GM18861 (cell line): ENCODE data around the gene MTMR4.
"Not testable (repeated sequence)": the region's sequence is repeated elsewhere in the genome, so short reads cannot be mapped to it uniquely, and the experiment has no call there.

Experiments used
- ATAC-seq: cut with Tn5 transposase; IDR thresholded peaks from one replicate; pipeline ENCODE4 v1.9.1; 2021; ENCODE audit not compliant: unreplicated experiment

MTMR4 gene

GRCh38 chr17:58513965-58514769 is at the start of gene MTMR4:
MTMR4 (minus strand) TSS chr17:58514638; CDS start chr17:58514407, 231 bp downstream.
- ATAC-seq: no peak

- no peak for ATAC-seq
Observed at GRCh38 chr17:58560511-58560910, 46.1 kb upstream of the MTMR4 start.

GRCh38 chr17:58557981-58558380 is 43.5 kb upstream of the MTMR4 start:
- no peak for ATAC-seq

GRCh38 chr17:58556833-58557250 is 42.4 kb upstream of the MTMR4 start:
- no peak for ATAC-seq

- not testable (repeated sequence) for ATAC-seq
Observed at GRCh38 chr17:58555109-58555508, 40.7 kb upstream of the MTMR4 start.

- ATAC-seq: no peak
Observed at GRCh38 chr17:58541249-58541648, 26.8 kb upstream of the MTMR4 start.

- ATAC-seq: no peak
Observed at GRCh38 chr17:58539698-58540097, 25.3 kb upstream of the MTMR4 start.

GRCh38 chr17:58538811-58539409 is 24.5 kb upstream of the MTMR4 start:
- ATAC-seq: no peak

GRCh38 chr17:58537266-58537665 is 22.8 kb upstream of the MTMR4 start:
- ATAC-seq: no peak

GRCh38 chr17:58536542-58536941 is 22.1 kb upstream of the MTMR4 start:
- ATAC-seq: no peak

GRCh38 chr17:58535431-58535830 is 21.0 kb upstream of the MTMR4 start:
- ATAC-seq: no peak

GRCh38 chr17:58534901-58535421 is 20.5 kb upstream of the MTMR4 start:
- no peak for ATAC-seq

GRCh38 chr17:58534331-58534730 is 19.9 kb upstream of the MTMR4 start:
- no peak for ATAC-seq

- ATAC-seq: no peak
Observed at GRCh38 chr17:58533616-58534188, 19.3 kb upstream of the MTMR4 start.

GRCh38 chr17:58532555-58532951 is 18.1 kb upstream of the MTMR4 start:
- no peak for ATAC-seq

GRCh38 chr17:58531661-58532554 is 17.5 kb upstream of the MTMR4 start:
- ATAC-seq: no peak

- no peak for ATAC-seq
Observed at GRCh38 chr17:58531122-58531521, 16.7 kb upstream of the MTMR4 start.

- no peak for ATAC-seq
Observed at GRCh38 chr17:58530655-58531054, 16.2 kb upstream of the MTMR4 start.

GRCh38 chr17:58529275-58529674 is 14.8 kb upstream of the MTMR4 start:
- no peak for ATAC-seq

GRCh38 chr17:58528443-58528842 is 14.0 kb upstream of the MTMR4 start:
- no peak for ATAC-seq

- no peak for ATAC-seq
Observed at GRCh38 chr17:58527949-58528348, 13.5 kb upstream of the MTMR4 start.
